Measurements from ENCODE around the gene MYZAP.

Gene MYZAP

GRCh38 chr15:57592426-57592825, 722 bp downstream of the MYZAP start:
- no peak for TF ChIP-seq CTCF (IDR thresholded peaks at IDR 0.05)
- H3K9me3 ChIP-seq = no peaks in the 10 kb centered on the region
- peaks cover 0 to 2% of the 10 kb centered on the region in 2 experiments for H3K4me1 ChIP-seq (ENCODE audit: control insufficient read depth in 1 of 2, insufficient read depth in 1 of 2, low read depth in 1 of 2, low read length in 1 of 2)
- peaks cover 69% of the 10 kb centered on the region for H3K27me3 ChIP-seq
- H3K27ac ChIP-seq = no peak overlapping the region
- H3K36me3 ChIP-seq = no peaks in the 10 kb centered on the region
- no peak overlapping the region for H3K4me3 ChIP-seq (ENCODE audit: low read depth in 1 of 2, low read length in 1 of 2)

GRCh38 chr15:57592836-57593420, 1.2 kb downstream of the MYZAP start:
- H3K36me3 ChIP-seq = no peaks in the 10 kb centered on the region
- no peak overlapping the region for H3K27ac ChIP-seq
- H3K27me3 ChIP-seq = peaks cover 67% of the 10 kb centered on the region
- no peak for TF ChIP-seq CTCF (IDR thresholded peaks at IDR 0.05)
- peaks cover 0 to 2% of the 10 kb centered on the region in 2 experiments for H3K4me1 ChIP-seq (ENCODE audit: control insufficient read depth in 1 of 2, insufficient read depth in 1 of 2, low read depth in 1 of 2, low read length in 1 of 2)
- H3K9me3 ChIP-seq = no peaks in the 10 kb centered on the region
- no peak overlapping the region for H3K4me3 ChIP-seq (ENCODE audit: low read depth in 1 of 2, low read length in 1 of 2)

GRCh38 chr15:57594479-57594878, 2.8 kb downstream of the MYZAP start:
- H3K4me1 ChIP-seq (ENCODE audit: control insufficient read depth in 1 of 2, insufficient read depth in 1 of 2, low read depth in 1 of 2, low read length in 1 of 2) = peaks cover 0 to 2% of the 10 kb centered on the region in 2 experiments
- no peaks in the 10 kb centered on the region for H3K9me3 ChIP-seq
- H3K27me3 ChIP-seq = peaks cover 59% of the 10 kb centered on the region
- no peak for TF ChIP-seq CTCF (IDR thresholded peaks at IDR 0.05)
- H3K4me3 ChIP-seq (ENCODE audit: low read depth in 1 of 2, low read length in 1 of 2) = no peak overlapping the region
- H3K27ac ChIP-seq = no peak overlapping the region
- no peaks in the 10 kb centered on the region for H3K36me3 ChIP-seq

- Histone ChIP-seq H3K27ac (no peak overlapping the region), H3K27me3 (peaks cover 52% of the 10 kb centered on the region), H3K4me3 (ENCODE audit: low read depth in 1 of 2, low read length in 1 of 2) (no peak overlapping the region), H3K36me3 (no peaks in the 10 kb centered on the region), H3K9me3 (no peaks in the 10 kb centered on the region), H3K4me1 (ENCODE audit: control insufficient read depth in 1 of 2, insufficient read depth in 1 of 2, low read depth in 1 of 2, low read length in 1 of 2) (peaks cover 0 to 2% of the 10 kb centered on the region in 2 experiments)
- TF ChIP-seq CTCF (IDR thresholded peaks at IDR 0.05) = no peak
Observed at GRCh38 chr15:57595011-57595866, 3.5 kb downstream of the MYZAP start.

- H3K36me3 ChIP-seq = no peaks in the 10 kb centered on the region
- H3K27me3 ChIP-seq = peaks cover 40% of the 10 kb centered on the region
- no peak overlapping the region for H3K4me3 ChIP-seq (ENCODE audit: low read depth in 1 of 2, low read length in 1 of 2)
- no peak for TF ChIP-seq CTCF (IDR thresholded peaks at IDR 0.05)
- H3K9me3 ChIP-seq = no peaks in the 10 kb centered on the region
- H3K4me1 ChIP-seq (ENCODE audit: control insufficient read depth in 1 of 2, insufficient read depth in 1 of 2, low read depth in 1 of 2, low read length in 1 of 2) = peaks cover 0 to 2% of the 10 kb centered on the region in 2 experiments
- H3K27ac ChIP-seq = no peak overlapping the region
Observed at GRCh38 chr15:57596301-57596855, 4.7 kb downstream of the MYZAP start.

Data from neutrophil (primary cell).